Activated CD8-positive, alpha-beta memory T cell treated with anti-CD3 and anti-CD28 coated beads, Interleukin-2, amount 50 U/mL, for 1 hour (primary cell): ENCODE data around the gene NCL.
"Not testable (repeated sequence)": the region's sequence is repeated elsewhere in the genome, so short reads cannot be mapped to it uniquely, and the experiment has no call there.

Experiments
- DNase-seq: peaks from one replicate; pipeline ENCODE4 v3.0.0-alpha.2; 2020; ENCODE audit errors: extremely low read depth

Gene NCL

DNA sequence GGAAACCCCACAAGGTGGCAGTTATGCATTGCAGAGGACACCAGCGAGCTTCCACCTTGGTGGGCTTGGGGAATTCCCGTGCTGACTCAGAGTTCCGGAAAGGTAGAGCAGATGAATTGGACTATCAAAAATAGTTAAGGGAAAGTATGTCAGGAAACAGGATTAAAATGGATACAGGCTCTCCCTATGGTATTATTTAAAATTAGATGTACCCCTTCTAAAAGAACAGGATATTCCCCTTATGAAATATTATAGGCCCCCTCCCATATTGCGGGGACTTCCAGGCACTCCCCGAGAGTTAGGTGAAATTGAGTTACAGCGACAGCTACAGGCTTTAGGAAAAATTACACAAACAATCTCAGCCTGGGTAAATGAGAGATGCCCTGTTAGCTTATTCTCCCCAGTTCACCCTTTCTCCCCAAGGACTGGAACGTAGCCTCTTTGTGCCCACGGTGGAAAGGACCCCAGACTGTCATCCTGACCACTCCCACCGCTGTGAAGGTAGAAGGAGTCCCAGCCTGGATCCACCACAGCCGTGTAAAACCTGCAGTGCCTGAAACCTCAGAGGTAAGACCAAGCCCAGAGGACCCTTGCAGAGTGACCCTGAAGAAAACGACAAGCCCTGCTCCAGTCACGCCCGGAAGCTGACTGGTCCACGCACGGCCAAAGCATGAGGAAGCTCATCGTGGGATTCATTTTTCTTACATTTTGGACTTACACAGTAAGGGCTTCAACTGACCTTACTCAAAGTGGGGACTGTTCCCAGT is 58.5 kb downstream of the NCL start:
- not testable (repeated sequence) for DNase-seq

DNA sequence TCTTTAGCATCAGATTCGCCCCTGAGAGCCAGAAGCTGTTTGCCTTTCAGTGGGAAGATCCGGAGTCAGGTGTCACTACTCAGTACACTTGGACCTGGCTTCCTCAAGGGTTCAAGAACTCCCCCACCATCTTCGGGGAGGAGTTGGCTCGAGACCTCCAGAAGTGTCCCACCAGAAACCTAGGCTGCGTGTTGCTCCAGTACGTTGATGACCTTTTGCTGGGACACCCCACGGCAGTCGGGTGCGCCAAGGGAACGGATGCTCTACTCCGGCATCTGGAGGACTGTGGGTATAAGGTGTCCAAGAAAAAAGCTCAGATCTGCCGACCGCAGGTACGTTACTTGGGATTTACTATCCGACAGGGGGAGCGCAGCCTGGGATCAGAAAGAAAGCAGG is 60.1 kb downstream of the NCL start:
- DNase-seq = not testable (repeated sequence)
